ENCODE results near the gene INTS7. TPM values are rescaled to one million over a fixed set of nuclear protein-coding genes. Genes with fewer than 3 reads are reported as not detected.
"Not testable (repeated sequence)": the region's sequence is repeated elsewhere in the genome, so short reads cannot be mapped to it uniquely, and the experiment has no call there.

INTS7 gene
- total and polyA plus RNA-seq, 2 experiments from 2014 or later: 10.9 to 34.0 TPM

- H3F3A ChIP-seq (replicated peaks; ENCODE audit: low read depth); H3K4me2 ChIP-seq; ATAC-seq; H3K9me2 ChIP-seq (ENCODE audit: insufficient read depth); H3K4me3 ChIP-seq; H3K4me1 Mint-ChIP-seq; DNase-seq (ENCODE audit: low spot score); H2AFZ ChIP-seq; H3K4me1 ChIP-seq (ENCODE audit: insufficient read depth); H3K27ac ChIP-seq (ENCODE audit: low read depth); H4K20me1 ChIP-seq (replicated peaks; ENCODE audit: insufficient read depth); H3K27me3 ChIP-seq (ENCODE audit: insufficient read depth); H3K27ac Mint-ChIP-seq; H3K27me3 Mint-ChIP-seq (ENCODE audit: insufficient read depth, low read depth, poor library complexity); H3K36me3 ChIP-seq (ENCODE audit: insufficient read depth); H3K4me3 Mint-ChIP-seq: not testable (repeated sequence)
- Mint-ChIP-seq H3K36me3 (ENCODE audit: low read depth) (peaks cover 26% of the 10 kb centered on the region), H3K9me3 (peaks cover 11% of the 10 kb centered on the region)
- peaks cover 65% of the 10 kb centered on the region for H3K79me2 ChIP-seq (replicated peaks; ENCODE audit: insufficient read depth)
These were observed 12.4 kb downstream of the INTS7 start for GRCh38 chr1:212022908-212023307.

- Histone ChIP-seq H3K27ac (ENCODE audit: low read depth) (no peak overlapping the region), H3K9me2 (ENCODE audit: insufficient read depth) (no peaks in the 10 kb centered on the region), H3K36me3 (ENCODE audit: insufficient read depth) (peaks cover 6% of the 10 kb centered on the region), H3K27me3 (ENCODE audit: insufficient read depth) (no peaks in the 10 kb centered on the region), H3K79me2 (replicated peaks; ENCODE audit: insufficient read depth) (peaks cover 51% of the 10 kb centered on the region), H3K4me3 (no peak overlapping the region), H3K4me2 (no peak overlapping the region), H4K20me1 (replicated peaks; ENCODE audit: insufficient read depth) (0 out of 2 replicates have a peak, but pooled peaks cover 3% of the 10 kb centered on the region), H2AFZ (no peak overlapping the region), H3F3A (replicated peaks; ENCODE audit: low read depth) (no peaks in the 10 kb centered on the region), H3K4me1 (ENCODE audit: insufficient read depth) (no peaks in the 10 kb centered on the region)
- H3K27ac Mint-ChIP-seq: no peak overlapping the region
- H3K4me3 Mint-ChIP-seq: no peak overlapping the region
- peak; percentile 9 for DNase-seq (ENCODE audit: low spot score)
- no peaks in the 10 kb centered on the region for H3K4me1 Mint-ChIP-seq
- H3K36me3 Mint-ChIP-seq (ENCODE audit: low read depth): peaks cover 31% of the 10 kb centered on the region
- H3K27me3 Mint-ChIP-seq (ENCODE audit: insufficient read depth, low read depth, poor library complexity): no peaks in the 10 kb centered on the region
- ATAC-seq: no peak
- peaks cover 11% of the 10 kb centered on the region for H3K9me3 Mint-ChIP-seq
- no peak for TF ChIP-seq EZH2phosphoT487 (IDR thresholded peaks at IDR 0.05; ENCODE audit: unreplicated experiment)
- no peak for TF ChIP-seq ZNF462 (CRISPR knock-in tag; IDR thresholded peaks at IDR 0.05)
- no peak for TF ChIP-seq ZNF114 (CRISPR knock-in tag; IDR thresholded peaks at IDR 0.05)
- TF ChIP-seq STAT1 (IDR thresholded peaks at IDR 0.05; ENCODE audit: unreplicated experiment): no peak
- no peak for TF ChIP-seq ETS1 (IDR thresholded peaks at IDR 0.05)
- TF ChIP-seq JUNB (IDR thresholded peaks at IDR 0.05; ENCODE audit: unreplicated experiment): no peak
- no peak for TF ChIP-seq POLR2AphosphoS5 (IDR thresholded peaks at IDR 0.05; ENCODE audit: low read depth)
- TF ChIP-seq EZH2 (IDR thresholded peaks at IDR 0.05; ENCODE audit: low read depth, unreplicated experiment): no peak
- no peak for TF ChIP-seq NANOG (IDR thresholded peaks at IDR 0.05; ENCODE audit: borderline replicate concordance)
- TF ChIP-seq REST (IDR thresholded peaks at IDR 0.05; ENCODE audit: unreplicated experiment): no peak
- no peak for TF ChIP-seq ZNF331 (CRISPR knock-in tag; IDR thresholded peaks at IDR 0.05; ENCODE audit: low read depth)
- TF ChIP-seq CREB1 (CRISPR knock-in tag; IDR thresholded peaks at IDR 0.05; ENCODE audit: low read depth): no peak
These were observed 13.8 kb downstream of the INTS7 start for GRCh38 chr1:212021563-212021962.

Data from GM23338 (cell line).